Mammary epithelial cell (primary cell): ENCODE measurements around the gene M1AP.

Experiments
- EZH2 ChIP-seq: IDR thresholded peaks from 2 replicates; pipeline ENCODE4 v1.6.1; 2012; ENCODE audit warnings: low read length, inconsistent platforms, borderline replicate concordance
- TF ChIP-seq, protein P1 (sequence below), 2 donors: IDR thresholded peaks in 1 of 2; conservative IDR thresholded peaks in 1 of 2; 2 replicates each; pipeline ENCODE4 v1.5.1; 2011 to 2012; ENCODE audit warnings: inconsistent platforms in 2 of 2, low read length in 2 of 2, mild to moderate bottlenecking in 2 of 2, control low read depth in 1 of 2, low read depth in 1 of 2; ENCODE audit not compliant: insufficient read depth in 1 of 2; ENCODE audit errors: extremely low read depth in 1 of 2

DNA sequence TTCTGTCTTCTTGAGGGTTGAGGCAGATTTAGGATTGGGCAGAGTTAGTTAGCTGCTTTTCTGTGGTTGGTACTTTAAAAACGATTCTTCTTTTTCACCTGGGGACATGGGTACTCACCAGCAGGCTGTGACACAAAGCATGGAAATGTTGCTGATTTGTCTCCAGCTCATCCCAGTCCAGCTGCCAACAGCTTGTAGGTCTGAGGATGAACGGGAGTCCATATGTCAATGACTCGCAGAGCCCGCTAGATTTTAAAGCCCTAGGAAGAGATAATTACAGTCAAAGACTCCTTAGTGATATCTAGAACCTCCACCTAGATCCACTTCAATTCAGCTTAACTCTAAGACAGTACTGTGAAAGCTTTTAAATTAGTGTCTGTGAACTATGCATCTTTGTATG is 72.8 kb downstream of the M1AP start:
- TF ChIP-seq, protein P1, sequence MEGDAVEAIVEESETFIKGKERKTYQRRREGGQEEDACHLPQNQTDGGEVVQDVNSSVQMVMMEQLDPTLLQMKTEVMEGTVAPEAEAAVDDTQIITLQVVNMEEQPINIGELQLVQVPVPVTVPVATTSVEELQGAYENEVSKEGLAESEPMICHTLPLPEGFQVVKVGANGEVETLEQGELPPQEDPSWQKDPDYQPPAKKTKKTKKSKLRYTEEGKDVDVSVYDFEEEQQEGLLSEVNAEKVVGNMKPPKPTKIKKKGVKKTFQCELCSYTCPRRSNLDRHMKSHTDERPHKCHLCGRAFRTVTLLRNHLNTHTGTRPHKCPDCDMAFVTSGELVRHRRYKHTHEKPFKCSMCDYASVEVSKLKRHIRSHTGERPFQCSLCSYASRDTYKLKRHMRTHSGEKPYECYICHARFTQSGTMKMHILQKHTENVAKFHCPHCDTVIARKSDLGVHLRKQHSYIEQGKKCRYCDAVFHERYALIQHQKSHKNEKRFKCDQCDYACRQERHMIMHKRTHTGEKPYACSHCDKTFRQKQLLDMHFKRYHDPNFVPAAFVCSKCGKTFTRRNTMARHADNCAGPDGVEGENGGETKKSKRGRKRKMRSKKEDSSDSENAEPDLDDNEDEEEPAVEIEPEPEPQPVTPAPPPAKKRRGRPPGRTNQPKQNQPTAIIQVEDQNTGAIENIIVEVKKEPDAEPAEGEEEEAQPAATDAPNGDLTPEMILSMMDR (conservative IDR thresholded peaks at IDR 0.05 in 1 of 2, IDR thresholded peaks at IDR 0.05 in 1 of 2; ENCODE audit: extremely low read depth in 1 of 2, insufficient read depth in 1 of 2, low read depth in 1 of 2, low read length in 2 of 2), result no peak
- no peak for TF ChIP-seq EZH2
